Ureter (tissue), 1 donor: ENCODE measurements around the gene BST1. TPM values are rescaled to one million over a fixed set of nuclear protein-coding genes. Genes with fewer than 3 reads are reported as not detected.

ENCODE experiments used
- DNase-seq: peaks from one replicate; pipeline ENCODE4 v3.0.0-alpha.2; 2020; ENCODE audit warnings: low spot score
- total RNA-seq: library from RNA; stranded (reverse); gene quantifications from one replicate; pipeline ENCODE4 v1.2.4, GENCODE V29; 2023
- donor health status: DM: yes; HTN: yes; CAD: no.

The BST1 gene
- total RNA-seq, 1 donor from 2014 or later, result 18.6 TPM

GRCh38 chr4:15676039-15676438, 26.8 kb upstream of the BST1 start:
- no peak for DNase-seq

GRCh38 chr4:15676899-15677298, 26.0 kb upstream of the BST1 start:
- DNase-seq, result no peak

- no peak for DNase-seq
These were observed 25.3 kb upstream of the BST1 start for GRCh38 chr4:15677507-15677988.

- DNase-seq, result no peak
These were observed 21.8 kb upstream of the BST1 start for GRCh38 chr4:15681067-15681371.

GRCh38 chr4:15681372-15682241, 21.3 kb upstream of the BST1 start, which contains the start of gene FAM200B:
Gene FAM200B (plus strand): TSS chr4:15681827. CDS start chr4:15686978, 5,151 bp downstream.
- peak; percentile 99 for DNase-seq

GRCh38 chr4:15682242-15683142, 20.4 kb upstream of the BST1 start:
- DNase-seq, result no peak

- DNase-seq, result no peak
These were observed 19.7 kb upstream of the BST1 start for GRCh38 chr4:15683143-15683495.

- DNase-seq, result no peak
These were observed 18.4 kb upstream of the BST1 start for GRCh38 chr4:15684498-15684897.

- DNase-seq, result no peak
These were observed 14.8 kb upstream of the BST1 start for GRCh38 chr4:15688051-15688450.

GRCh38 chr4:15689540-15689939, 13.3 kb upstream of the BST1 start:
- DNase-seq, result no peak

- DNase-seq, result no peak
These were observed 12.7 kb upstream of the BST1 start for GRCh38 chr4:15690020-15690809.

- no peak for DNase-seq
These were observed 11.3 kb upstream of the BST1 start for GRCh38 chr4:15691346-15692135.

- DNase-seq, result no peak
These were observed 10.3 kb upstream of the BST1 start for GRCh38 chr4:15692602-15693001.

GRCh38 chr4:15694431-15694830, 8.4 kb upstream of the BST1 start:
- DNase-seq, result no peak

- DNase-seq, result no peak
These were observed 7.6 kb upstream of the BST1 start for GRCh38 chr4:15695240-15695699.

GRCh38 chr4:15695729-15696128, 7.1 kb upstream of the BST1 start:
- no peak for DNase-seq

- no peak for DNase-seq
These were observed 6.0 kb upstream of the BST1 start for GRCh38 chr4:15696866-15697265.

- no peak for DNase-seq
These were observed 574 bp downstream of the BST1 start for GRCh38 chr4:15703439-15703838.

GRCh38 chr4:15704129-15704528, 1.3 kb downstream of the BST1 start:
- no peak for DNase-seq

- DNase-seq, result no peak
These were observed 3.9 kb downstream of the BST1 start for GRCh38 chr4:15706646-15707362.
